Measurements from ENCODE around the gene POMT1. TPM values are rescaled to one million over a fixed set of nuclear protein-coding genes. Genes with fewer than 3 reads are reported as not detected.

Gene POMT1
- total RNA-seq, 2 experiments from 2014 or later: 50.1 to 50.5 TPM

GRCh38 chr9:131487621-131488031 is 15.1 kb upstream of the POMT1 start:
- TF ChIP-seq, protein P1, sequence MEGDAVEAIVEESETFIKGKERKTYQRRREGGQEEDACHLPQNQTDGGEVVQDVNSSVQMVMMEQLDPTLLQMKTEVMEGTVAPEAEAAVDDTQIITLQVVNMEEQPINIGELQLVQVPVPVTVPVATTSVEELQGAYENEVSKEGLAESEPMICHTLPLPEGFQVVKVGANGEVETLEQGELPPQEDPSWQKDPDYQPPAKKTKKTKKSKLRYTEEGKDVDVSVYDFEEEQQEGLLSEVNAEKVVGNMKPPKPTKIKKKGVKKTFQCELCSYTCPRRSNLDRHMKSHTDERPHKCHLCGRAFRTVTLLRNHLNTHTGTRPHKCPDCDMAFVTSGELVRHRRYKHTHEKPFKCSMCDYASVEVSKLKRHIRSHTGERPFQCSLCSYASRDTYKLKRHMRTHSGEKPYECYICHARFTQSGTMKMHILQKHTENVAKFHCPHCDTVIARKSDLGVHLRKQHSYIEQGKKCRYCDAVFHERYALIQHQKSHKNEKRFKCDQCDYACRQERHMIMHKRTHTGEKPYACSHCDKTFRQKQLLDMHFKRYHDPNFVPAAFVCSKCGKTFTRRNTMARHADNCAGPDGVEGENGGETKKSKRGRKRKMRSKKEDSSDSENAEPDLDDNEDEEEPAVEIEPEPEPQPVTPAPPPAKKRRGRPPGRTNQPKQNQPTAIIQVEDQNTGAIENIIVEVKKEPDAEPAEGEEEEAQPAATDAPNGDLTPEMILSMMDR (IDR thresholded peaks at IDR 0.05): no peak
- Histone ChIP-seq H3K9me3 (ENCODE audit: control insufficient read depth in 1 of 2, insufficient read depth in 1 of 2, low read length in 2 of 2) (no peaks in the 10 kb centered on the region), H3K27me3 (ENCODE audit: control insufficient read depth in 1 of 2, insufficient read depth in 2 of 2, low read length in 2 of 2) (no peaks in the 10 kb centered on the region), H3K4me3 (ENCODE audit: low read length) (no peak overlapping the region), H3K4me1 (ENCODE audit: insufficient read depth, low read length) (no peaks in the 10 kb centered on the region), H3K27ac (ENCODE audit: low read depth in 1 of 2, low read length in 2 of 2) (no peak overlapping the region), H3K36me3 (ENCODE audit: insufficient read depth, low read length) (peaks cover 96% of the 10 kb centered on the region)
- CTCF ChIA-PET: no interaction called here
- Mint-ChIP-seq H3K27me3 (no peaks in the 10 kb centered on the region), H3K27ac (peak overlapping the region; percentile 15), H3K4me3 (no peak overlapping the region), H3K36me3 (ENCODE audit: low read depth) (peaks cover 100% of the 10 kb centered on the region), H3K4me1 (ENCODE audit: low read depth) (no peaks in the 10 kb centered on the region), H3K9me3 (no peaks in the 10 kb centered on the region)
- POLR2A ChIA-PET: no interaction called here
- intact Hi-C loops (cut with DNase I, micrococcal nuclease): no loop called here
- no peak for ATAC-seq (ENCODE audit: poor library complexity)
- DNase-seq: no peak

- Histone ChIP-seq H3K9me3 (ENCODE audit: control insufficient read depth in 1 of 2, insufficient read depth in 1 of 2, low read length in 2 of 2) (no peaks in the 10 kb centered on the region), H3K4me1 (ENCODE audit: insufficient read depth, low read length) (no peaks in the 10 kb centered on the region), H3K36me3 (ENCODE audit: insufficient read depth, low read length) (peaks cover 96% of the 10 kb centered on the region), H3K4me3 (ENCODE audit: low read length) (no peak overlapping the region), H3K27me3 (ENCODE audit: control insufficient read depth in 1 of 2, insufficient read depth in 2 of 2, low read length in 2 of 2) (no peaks in the 10 kb centered on the region), H3K27ac (ENCODE audit: low read depth in 1 of 2, low read length in 2 of 2) (no peak overlapping the region)
- POLR2A ChIA-PET: interaction anchor here (2.1 kb wide), 1 partner anchor 10 kb away, joined by 5 read pairs; no protein-coding TSS in a partner anchor
- TF ChIP-seq, protein P1 (IDR thresholded peaks at IDR 0.05): no peak
- Mint-ChIP-seq H3K9me3 (no peaks in the 10 kb centered on the region), H3K27ac (peak overlapping the region; percentile 15), H3K4me1 (ENCODE audit: low read depth) (peaks cover 5% of the 10 kb centered on the region), H3K4me3 (no peak overlapping the region), H3K36me3 (ENCODE audit: low read depth) (peaks cover 99% of the 10 kb centered on the region), H3K27me3 (no peaks in the 10 kb centered on the region)
- no peak for ATAC-seq (ENCODE audit: poor library complexity)
- intact Hi-C loops (cut with DNase I, micrococcal nuclease): no loop called here
- DNase-seq: no peak
- CTCF ChIA-PET: no interaction called here
These were observed 12.2 kb upstream of the POMT1 start for GRCh38 chr9:131490514-131490913.

DNA sequence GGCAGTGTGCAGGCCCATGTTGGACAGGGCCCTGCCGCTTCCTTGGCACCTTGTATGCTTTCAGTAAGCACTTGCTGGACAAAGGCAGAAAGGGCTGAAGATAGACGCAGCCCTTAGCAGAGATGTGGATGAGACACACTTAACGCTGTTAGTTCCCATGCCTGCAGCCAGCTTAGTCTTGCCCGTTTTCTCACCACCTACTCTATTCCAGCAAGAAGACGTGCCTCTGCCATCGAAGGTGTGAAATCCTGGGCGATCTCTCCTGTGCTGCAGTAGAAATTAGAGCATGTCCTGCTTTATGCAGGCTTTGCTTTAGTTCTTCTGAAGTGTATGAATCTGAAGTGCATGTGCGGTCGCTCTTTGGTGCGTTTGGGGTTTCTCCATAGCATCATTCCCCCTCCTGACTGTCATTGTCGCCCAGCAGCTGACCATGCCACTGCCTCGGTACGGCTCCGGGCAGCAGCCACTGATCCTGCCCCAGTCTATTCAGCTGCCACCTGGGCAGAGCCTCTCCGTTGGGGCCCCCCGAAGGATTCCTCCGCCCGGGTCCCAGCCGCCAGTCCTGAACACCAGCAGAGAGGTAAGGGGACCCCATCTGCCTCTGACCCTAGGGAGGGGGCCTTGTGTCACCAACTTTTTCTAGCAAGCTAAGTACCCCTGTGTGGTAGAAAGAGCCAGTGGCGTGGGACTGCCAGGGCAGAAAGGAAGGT is 11.6 kb upstream of the POMT1 start:
- intact Hi-C loops (cut with DNase I, micrococcal nuclease): no loop called here
- Histone ChIP-seq H3K36me3 (ENCODE audit: insufficient read depth, low read length) (peaks cover 96% of the 10 kb centered on the region), H3K27me3 (ENCODE audit: control insufficient read depth in 1 of 2, insufficient read depth in 2 of 2, low read length in 2 of 2) (no peaks in the 10 kb centered on the region), H3K4me3 (ENCODE audit: low read length) (no peak overlapping the region), H3K4me1 (ENCODE audit: insufficient read depth, low read length) (no peaks in the 10 kb centered on the region), H3K9me3 (ENCODE audit: control insufficient read depth in 1 of 2, insufficient read depth in 1 of 2, low read length in 2 of 2) (no peaks in the 10 kb centered on the region), H3K27ac (ENCODE audit: low read depth in 1 of 2, low read length in 2 of 2) (no peak overlapping the region)
- CTCF ChIA-PET: no interaction called here
- ATAC-seq (ENCODE audit: poor library complexity): no peak
- Mint-ChIP-seq H3K27me3 (no peaks in the 10 kb centered on the region), H3K9me3 (no peaks in the 10 kb centered on the region), H3K4me1 (ENCODE audit: low read depth) (peaks cover 5% of the 10 kb centered on the region), H3K36me3 (ENCODE audit: low read depth) (peaks cover 99% of the 10 kb centered on the region), H3K4me3 (no peak overlapping the region), H3K27ac (peak overlapping the region; percentile 15)
- POLR2A ChIA-PET: interaction anchor here (1.9 to 2.1 kb wide), 2 partner anchors 9 to 118 kb away, joined by 5 to 6 read pairs; no protein-coding TSS in a partner anchor
- TF ChIP-seq, protein P1 (IDR thresholded peaks at IDR 0.05): no peak
- DNase-seq: no peak

Data from CD4-positive, alpha-beta T cell (primary cell).